Mucosa of gallbladder (tissue), 1 donor: Measurements from ENCODE around the gene TRAF2. TPM values are rescaled to one million over a fixed set of nuclear protein-coding genes. Genes with fewer than 3 reads are reported as not detected.

Source experiments
- DNase-seq: peaks from one replicate; pipeline ENCODE4 v3.0.0-alpha.2; 2020; ENCODE audit warnings: low spot score
- total RNA-seq: library from RNA; stranded (reverse); gene quantifications from one replicate; pipeline ENCODE4 v1.2.1, GENCODE V29; 2021
- donor health status: DM: no; HTN: no; CAD: no.

TRAF2 gene
- total RNA-seq, 1 donor from 2014 or later: 19.6 TPM

GRCh38 chr9:136962163-136962562, 75.8 kb downstream of the TRAF2 start:
- DNase-seq: no peak

DNA sequence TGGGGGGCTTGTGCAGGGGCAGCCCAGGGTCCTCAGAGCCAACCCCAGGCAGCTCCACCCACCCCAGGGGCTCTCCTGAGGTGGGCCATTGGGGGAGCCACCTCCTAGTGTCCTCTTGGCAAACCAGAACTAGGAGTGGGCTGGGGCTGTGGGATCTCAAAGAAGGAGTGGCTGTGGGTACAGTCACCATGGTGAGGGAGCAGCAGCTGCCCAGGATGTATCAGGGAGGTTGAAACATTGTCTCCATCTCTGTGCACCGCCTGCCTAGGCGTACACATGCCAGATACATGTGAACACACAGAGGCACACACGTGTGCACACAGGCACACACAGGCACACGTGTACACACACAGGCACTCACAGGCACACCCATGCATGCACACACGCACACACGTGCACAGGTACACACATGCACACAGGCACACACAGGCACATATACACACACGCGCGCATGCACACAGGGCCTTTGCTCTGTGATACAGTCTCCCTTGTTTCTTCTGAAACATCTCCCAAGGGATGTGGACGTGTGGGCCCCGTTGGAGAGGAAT, 76.5 kb downstream of the TRAF2 start:
- no peak for DNase-seq

GRCh38 chr9:136963341-136963740, 77.0 kb downstream of the TRAF2 start:
- no peak for DNase-seq

GRCh38 chr9:136963751-136964150, 77.4 kb downstream of the TRAF2 start:
- DNase-seq: no peak

GRCh38 chr9:136964171-136964689, 77.9 kb downstream of the TRAF2 start:
- DNase-seq: no peak

DNA sequence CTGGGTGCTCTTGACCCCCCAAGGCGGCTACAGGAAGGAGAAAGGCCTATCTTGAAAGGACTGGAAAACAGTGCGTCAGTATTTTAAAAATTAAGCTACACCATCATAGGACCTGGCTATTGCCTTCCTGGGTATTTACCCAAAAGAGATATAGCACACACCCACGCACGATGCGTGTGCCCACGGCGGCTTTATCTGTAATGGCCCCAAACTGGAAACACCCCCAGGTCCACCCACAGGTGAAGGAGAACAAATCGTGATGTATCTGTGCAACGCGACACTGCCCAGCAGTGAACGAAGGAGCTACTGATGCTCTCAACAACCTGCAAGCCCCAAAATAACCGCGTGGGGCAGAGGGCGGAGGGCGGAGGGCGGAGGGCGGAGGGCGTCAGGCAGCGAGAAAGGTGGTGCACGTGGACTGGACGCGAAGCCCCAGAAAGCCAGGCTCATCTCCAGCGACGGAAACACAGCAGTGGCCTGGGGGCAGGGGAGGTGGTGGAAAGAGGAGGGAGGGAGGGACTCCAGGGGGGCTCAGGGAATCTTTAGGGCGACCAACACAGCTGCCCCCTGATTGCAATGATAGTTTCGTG, 78.6 kb downstream of the TRAF2 start:
- no peak for DNase-seq

DNA sequence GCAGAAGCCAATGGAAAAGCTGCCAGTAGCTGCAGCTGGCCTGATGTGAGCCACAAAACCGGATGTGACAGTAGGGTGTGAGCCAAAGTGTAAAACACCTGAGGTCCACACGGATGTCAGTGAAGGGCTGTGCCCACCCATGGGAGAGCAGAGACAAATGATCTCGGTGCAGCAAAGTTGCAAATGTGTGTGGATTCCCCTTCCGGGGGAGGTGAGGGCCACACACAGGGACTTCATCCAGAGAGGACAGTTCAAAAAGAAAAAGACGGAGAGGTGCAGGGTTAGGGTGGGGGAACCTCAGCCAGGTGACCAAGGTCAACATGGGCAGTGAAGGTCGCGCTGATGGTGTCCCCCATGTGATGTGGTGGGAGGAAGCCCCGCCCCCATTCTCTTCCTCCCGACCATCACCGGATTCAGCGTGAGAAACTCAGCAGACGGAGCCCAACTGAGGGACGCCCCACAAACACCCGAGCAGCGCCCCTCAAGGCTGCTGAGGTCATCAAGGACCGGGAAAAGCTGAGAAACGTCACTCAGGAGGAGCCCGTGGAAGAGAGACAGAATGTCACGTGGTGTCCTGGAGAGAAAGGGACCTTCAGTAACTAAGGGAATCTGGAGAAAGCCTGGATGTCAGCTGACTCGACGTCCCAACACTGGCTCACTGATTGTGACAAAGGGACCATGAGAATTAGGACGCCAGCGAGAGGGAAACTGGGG, 79.6 kb downstream of the TRAF2 start:
- DNase-seq: no peak

DNA sequence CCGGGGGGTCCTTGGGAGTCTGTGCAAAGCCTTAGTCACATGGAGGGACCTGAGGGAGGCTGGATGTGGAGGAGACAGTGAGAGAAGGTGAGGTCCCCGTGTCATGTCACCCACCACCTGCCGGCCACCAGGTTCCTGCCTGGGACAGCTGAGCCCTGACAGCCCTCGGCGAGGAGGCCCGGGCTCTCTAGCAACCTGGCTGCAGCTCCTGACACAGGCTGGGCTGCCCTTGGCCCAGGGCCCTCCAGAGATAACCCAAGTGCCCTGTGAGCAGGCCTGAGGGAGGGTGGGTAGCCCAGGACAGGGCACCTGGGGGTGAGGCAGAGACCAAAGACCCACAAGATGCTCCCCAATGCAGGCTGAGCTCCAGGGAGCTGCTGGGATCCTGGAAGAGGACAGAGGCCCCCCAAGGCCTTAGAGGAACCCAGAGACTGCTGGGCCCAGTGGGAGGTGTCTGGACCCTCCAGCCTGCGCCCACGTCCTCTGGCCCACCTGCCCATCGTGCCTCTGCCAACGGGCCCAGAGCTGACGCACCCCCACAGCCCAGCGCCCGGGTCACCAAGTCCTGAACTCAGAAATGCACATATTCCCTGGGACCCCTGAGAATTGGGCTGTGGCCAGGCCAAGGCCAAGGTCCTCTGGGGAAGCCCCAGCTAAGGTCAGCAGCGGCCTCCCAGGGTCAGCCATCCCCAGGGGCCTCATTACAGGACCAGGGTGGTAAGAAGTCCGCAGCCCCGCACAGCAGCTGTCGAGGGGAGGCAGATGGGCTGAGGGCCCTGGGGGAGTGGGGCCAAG, 82.2 kb downstream of the TRAF2 start:
- no peak for DNase-seq

DNA sequence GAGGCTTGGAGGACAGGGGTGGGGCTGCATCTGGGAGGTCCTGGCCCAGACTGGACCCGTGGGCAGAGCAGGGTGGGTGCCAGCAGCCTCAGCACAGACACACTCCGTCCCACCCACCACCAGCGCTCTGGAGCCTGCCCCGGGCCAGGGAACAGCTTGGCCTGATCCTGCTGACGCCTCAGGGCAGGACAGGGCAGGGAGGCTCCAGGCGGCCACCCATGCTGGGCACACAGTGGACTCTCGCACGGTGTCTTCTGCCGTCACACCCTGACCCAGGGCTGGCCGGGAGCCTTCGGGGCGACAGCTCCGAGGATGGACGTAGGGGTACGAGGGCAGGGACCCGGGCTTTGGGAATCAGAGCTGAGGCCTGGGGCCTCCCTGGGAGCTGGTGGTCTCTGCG, 82.8 kb downstream of the TRAF2 start:
- no peak for DNase-seq

GRCh38 chr9:136969774-136970173, 83.5 kb downstream of the TRAF2 start:
- no peak for DNase-seq

DNA sequence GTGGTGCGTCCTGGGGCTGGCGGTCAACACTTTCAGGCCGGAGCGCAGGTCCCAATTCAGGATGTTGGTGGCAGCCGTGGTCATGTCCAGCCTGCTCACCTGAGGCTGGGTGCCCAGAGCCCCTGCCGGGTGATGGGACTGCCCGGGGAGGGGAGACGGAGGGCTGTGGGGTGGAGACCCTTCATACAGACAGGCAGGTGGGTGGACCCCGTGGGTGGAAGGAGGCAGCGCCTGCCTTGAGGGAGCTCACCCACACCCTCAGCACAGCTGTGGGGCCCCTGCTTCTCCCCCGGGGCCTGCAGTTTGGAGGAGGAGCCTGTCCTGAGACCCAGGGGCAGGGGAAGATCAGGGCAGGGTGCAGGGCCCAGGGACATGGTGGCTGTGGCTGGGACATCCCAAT, 84.0 kb downstream of the TRAF2 start:
- no peak for DNase-seq

DNA sequence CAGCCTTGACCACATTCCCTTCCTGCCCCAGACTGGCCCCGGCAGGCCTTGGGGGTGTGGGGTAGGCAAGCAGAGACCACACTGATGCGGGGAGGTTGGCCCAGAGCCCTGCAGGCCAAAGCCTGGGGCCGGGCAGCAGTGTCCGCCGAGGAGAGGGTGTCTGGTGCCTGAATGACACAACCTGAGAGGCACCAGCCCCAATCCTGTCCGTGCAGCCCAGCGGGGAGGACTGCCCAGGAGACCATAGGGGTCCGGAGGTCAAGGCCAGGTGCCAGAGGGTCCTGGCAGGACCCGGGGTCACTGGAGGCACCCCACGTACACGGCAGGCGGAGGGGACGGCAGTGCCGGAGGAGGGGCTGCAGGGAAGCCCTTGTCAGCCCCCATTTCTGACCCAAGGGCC, 85.4 kb downstream of the TRAF2 start:
- no peak for DNase-seq

DNA sequence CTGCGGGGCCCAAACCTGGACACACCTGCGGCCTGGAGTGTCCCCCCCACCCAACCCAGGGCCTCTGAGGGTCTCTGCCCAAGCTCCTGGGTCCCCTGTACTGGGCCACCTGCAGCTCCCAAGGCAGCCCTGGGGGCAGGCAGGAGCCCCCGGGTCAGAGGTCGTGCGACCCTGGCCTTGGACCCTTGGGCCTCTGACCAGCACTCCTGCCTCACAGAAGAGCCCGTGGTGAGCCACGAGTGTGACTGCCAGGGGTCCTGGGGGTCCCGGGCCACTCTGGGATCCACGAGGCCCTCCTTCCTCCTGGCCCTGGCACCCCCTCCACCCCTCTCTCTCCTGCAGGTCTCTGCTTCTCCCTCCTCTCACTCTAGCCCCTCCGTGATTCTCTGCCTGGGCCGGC, 86.0 kb downstream of the TRAF2 start:
- no peak for DNase-seq

- DNase-seq: no peak
These were observed 86.4 kb downstream of the TRAF2 start for GRCh38 chr9:136972743-136973142.

GRCh38 chr9:136973618-136974617, 87.6 kb downstream of the TRAF2 start:
- DNase-seq: no peak

- no peak for DNase-seq
These were observed 88.7 kb downstream of the TRAF2 start for GRCh38 chr9:136974817-136975535.

DNA sequence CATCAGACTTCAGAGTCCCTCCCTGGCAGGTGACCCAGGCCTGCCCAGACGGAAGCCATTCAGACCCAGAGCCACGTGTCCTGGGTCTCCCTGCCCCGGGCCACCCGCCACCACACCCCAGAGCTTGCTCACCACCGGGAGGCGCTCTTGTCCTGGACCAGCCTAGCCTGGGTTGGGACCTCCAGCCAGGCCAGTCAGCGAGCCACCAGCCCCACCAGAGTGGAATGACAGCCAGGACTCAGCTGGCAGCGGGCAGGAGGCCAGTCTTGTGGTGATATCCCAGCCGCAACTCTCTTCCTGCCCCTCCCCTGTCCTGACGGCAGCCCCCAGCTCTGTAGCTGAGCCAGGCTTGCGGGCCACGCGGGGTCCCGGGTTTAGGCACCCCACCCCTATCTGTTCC, 89.3 kb downstream of the TRAF2 start:
- DNase-seq: no peak
